Hematopoietic multipotent progenitor cell treated with erythropoietin and hydrocortisone succinate and interleukin-3 and kit ligand, for 8 days (in vitro differentiated cells): Measurements from ENCODE around the gene ABHD12.

Experiments used
- DNase-seq: peaks from one replicate; pipeline ENCODE4 v3.0.0-alpha.2; 2015

Gene ABHD12

GRCh38 chr20:25254571-25254970 is 136.1 kb downstream of the ABHD12 start:
- DNase-seq = no peak

GRCh38 chr20:25253606-25254275 is 136.9 kb downstream of the ABHD12 start:
- DNase-seq = no peak

GRCh38 chr20:25252686-25253421 is 137.8 kb downstream of the ABHD12 start:
- no peak for DNase-seq

- DNase-seq = no peak
Observed at GRCh38 chr20:25252230-25252651, 138.4 kb downstream of the ABHD12 start.

GRCh38 chr20:25251558-25251957 is 139.1 kb downstream of the ABHD12 start:
- no peak for DNase-seq

GRCh38 chr20:25251019-25251418 is 139.6 kb downstream of the ABHD12 start:
- no peak for DNase-seq

GRCh38 chr20:25250508-25250907 is 140.1 kb downstream of the ABHD12 start:
- no peak for DNase-seq
